Upper lobe of right lung (tissue), 1 donor: ENCODE data around the gene PHGDH. TPM values are rescaled to one million over a fixed set of nuclear protein-coding genes. Genes with fewer than 3 reads are reported as not detected.

Source experiments
- ATAC-seq: fragments of 200-7000 bp; cut with Tn5 transposase; one replicate; pipeline ENCODE4 v1.9.1; 2020; ENCODE audit warnings: mild to moderate bottlenecking, moderate library complexity
- DNase-seq: peaks from one replicate; pipeline ENCODE4 v3.0.0-alpha.2; 2020
- H3K27ac ChIP-seq: fragments of 200-600 bp; one replicate; pipeline ENCODE4 v1.8.0; 2022
- H3K27me3 ChIP-seq: fragments of 200-600 bp; one replicate; pipeline ENCODE4 v1.8.0; 2022; ENCODE audit warnings: mild to moderate bottlenecking
- H3K36me3 ChIP-seq: fragments of 200-600 bp; one replicate; pipeline ENCODE4 v1.8.0; 2022
- H3K4me1 ChIP-seq: fragments of 200-600 bp; one replicate; pipeline ENCODE4 v1.8.0; 2022
- H3K4me3 ChIP-seq: fragments of 200-600 bp; one replicate; pipeline ENCODE4 v1.8.0; 2022; ENCODE audit warnings: mild to moderate bottlenecking
- H3K9me3 ChIP-seq: fragments of 200-600 bp; one replicate; pipeline ENCODE4 v1.8.0; 2022
- CTCF ChIP-seq: fragments of 200-600 bp; IDR thresholded peaks from one replicate; pipeline ENCODE4 v1.8.0; 2022; ENCODE audit warnings: antibody characterized with exemption
- intact Hi-C: fragments of 100-400 bp; cut with DNase I; formaldehyde crosslinking; loops from one replicate; pipeline ENCODE4 v1.11.0; 2022
- total RNA-seq: library from RNA; stranded (reverse); fragmentation: NEBNext Ultra II Directional; extraction: Animal tissue kit (Norgen Biotek cat#: 25700); gene quantifications from one replicate; pipeline ENCODE4 v1.2.1, GENCODE V29; 2021
- donor health status: DM: no; HTN: yes; CAD: no; lungs with severe emphysema.

PHGDH gene
- total RNA-seq, 1 donor from 2014 or later, result 51.7 TPM

DNA sequence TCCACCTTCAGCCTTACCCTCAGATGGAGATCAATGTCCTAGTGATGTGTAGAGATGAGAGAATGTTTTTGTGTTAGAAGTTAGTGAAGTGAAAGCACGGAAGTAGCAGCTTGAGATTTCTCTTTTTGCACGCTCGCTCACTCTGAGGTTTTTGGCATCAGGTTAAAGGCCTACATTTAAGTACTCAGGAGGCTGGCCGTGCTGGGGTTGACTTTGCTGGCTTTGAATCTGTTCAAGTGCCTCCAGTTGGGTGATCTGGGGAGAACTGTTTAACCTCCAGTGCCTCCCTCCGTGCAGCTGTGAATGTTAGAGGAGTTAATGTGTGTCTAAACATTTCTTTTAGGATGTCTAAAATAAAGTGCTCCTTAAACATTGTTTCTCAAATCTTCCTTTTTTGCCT, 13.9 kb downstream of the PHGDH start:
- intact Hi-C loops, result no loop called here
- no peak for ATAC-seq

GRCh38 chr1:119727991-119728390, 16.3 kb downstream of the PHGDH start:
- Histone ChIP-seq H3K4me3 (no peak overlapping the region), H3K9me3 (no peaks in the 10 kb centered on the region), H3K36me3 (no peaks in the 10 kb centered on the region), H3K27me3 (no peaks in the 10 kb centered on the region), H3K4me1 (no peaks in the 10 kb centered on the region), H3K27ac (no peak overlapping the region)
- DNase-seq (no peak), ATAC-seq (no peak)
- intact Hi-C loops, result no loop called here
- no peak for TF ChIP-seq CTCF

More for the DNA sequence above, 13.9 kb downstream of the PHGDH start:
- H3K27ac ChIP-seq, result no peak overlapping the region
- no peak for DNase-seq
- no peaks in the 10 kb centered on the region for H3K27me3 ChIP-seq
- no peak overlapping the region for H3K4me3 ChIP-seq
- H3K9me3 ChIP-seq, result no peaks in the 10 kb centered on the region
- H3K36me3 ChIP-seq, result no peaks in the 10 kb centered on the region
- no peaks in the 10 kb centered on the region for H3K4me1 ChIP-seq
- no peak for TF ChIP-seq CTCF

DNA sequence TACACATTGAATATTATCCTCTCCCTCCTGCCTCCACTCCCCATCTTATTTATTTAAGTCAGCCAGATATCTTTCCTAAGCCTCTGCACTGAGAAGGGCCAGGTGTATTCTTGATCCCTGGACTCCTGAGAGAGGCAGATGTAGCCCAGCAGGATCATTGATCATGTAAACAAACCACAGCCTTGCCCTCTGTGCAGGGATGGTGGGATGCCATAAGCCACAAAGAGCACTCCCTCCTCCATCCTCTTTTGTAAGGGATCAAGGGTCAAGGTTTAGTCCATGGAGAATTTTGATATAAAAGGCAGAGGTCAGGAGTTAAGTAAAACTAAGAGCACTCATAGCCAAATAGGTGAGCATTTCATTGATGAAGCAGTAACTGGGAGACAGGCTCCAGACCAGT, 17.3 kb downstream of the PHGDH start:
- ATAC-seq (no peak), DNase-seq (no peak)
- intact Hi-C loops, result no loop called here
- Histone ChIP-seq H3K36me3 (no peaks in the 10 kb centered on the region), H3K4me1 (no peaks in the 10 kb centered on the region), H3K27ac (no peak overlapping the region), H3K4me3 (no peak overlapping the region), H3K27me3 (no peaks in the 10 kb centered on the region), H3K9me3 (no peaks in the 10 kb centered on the region)
- TF ChIP-seq CTCF, result no peak

- intact Hi-C loops, result no loop called here
- Histone ChIP-seq H3K4me1 (no peaks in the 10 kb centered on the region), H3K36me3 (peaks cover 5% of the 10 kb centered on the region), H3K4me3 (no peak overlapping the region), H3K9me3 (no peaks in the 10 kb centered on the region), H3K27me3 (no peaks in the 10 kb centered on the region), H3K27ac (no peak overlapping the region)
- DNase-seq, result no peak
- no peak for ATAC-seq
- no peak for TF ChIP-seq CTCF
These were observed 19.3 kb downstream of the PHGDH start for GRCh38 chr1:119731060-119731459.

DNA sequence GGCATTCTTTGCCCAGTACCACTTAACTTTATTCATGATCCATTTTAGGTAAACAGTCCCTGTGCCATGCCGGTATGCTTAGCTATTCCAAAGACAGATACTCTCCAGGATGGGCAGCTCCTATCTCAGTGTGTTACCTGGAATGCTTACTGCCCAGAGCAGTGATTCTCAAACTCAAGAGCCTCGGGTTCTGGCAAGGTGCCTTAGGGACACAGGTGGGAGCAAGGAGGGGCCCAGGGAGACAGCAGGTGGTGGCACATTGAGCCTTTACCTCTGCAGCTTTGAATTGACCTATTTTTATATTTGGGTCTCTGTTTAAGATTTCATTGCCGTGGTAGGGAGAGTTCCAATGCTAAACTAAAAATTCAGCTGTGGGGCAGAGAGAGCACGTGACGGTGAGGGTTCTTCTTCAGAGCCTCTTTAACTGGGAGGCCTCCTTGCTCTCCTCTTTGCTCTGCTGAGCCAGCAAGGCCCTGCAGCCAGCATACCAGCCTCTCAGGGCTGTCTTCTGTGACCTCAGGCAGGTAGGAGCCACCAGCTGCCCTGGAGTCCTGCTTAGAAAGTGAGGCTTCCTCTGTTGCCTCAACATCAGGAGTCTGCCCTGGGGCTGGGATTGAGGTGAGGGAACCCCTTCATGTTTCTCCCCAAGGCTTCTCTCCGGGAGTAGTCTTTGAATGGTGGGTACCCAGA, 20.2 kb downstream of the PHGDH start:
- Histone ChIP-seq H3K36me3 (peaks cover 5% of the 10 kb centered on the region), H3K27ac (no peak overlapping the region), H3K4me3 (no peak overlapping the region), H3K27me3 (no peaks in the 10 kb centered on the region), H3K4me1 (no peaks in the 10 kb centered on the region), H3K9me3 (no peaks in the 10 kb centered on the region)
- TF ChIP-seq CTCF, result no peak
- intact Hi-C loops, result no loop called here
- DNase-seq, result no peak
- ATAC-seq, result no peak
